Measurements from ENCODE around the gene PFKL.

The PFKL gene

GRCh38 chr21:44299458-44300261 lies at the start of gene PFKL:
Gene PFKL (plus strand): TSS chr21:44300053. CDS start chr21:44300106, 53 bp downstream.
- DNase-seq: peak; percentile 65

GRCh38 chr21:44253832-44254710 lies 45.8 kb upstream of the PFKL start:
- no peak for DNase-seq

- no peak for DNase-seq
Measured at GRCh38 chr21:44255511-44255981, 44.3 kb upstream of the PFKL start.

GRCh38 chr21:44258056-44258725 lies 41.7 kb upstream of the PFKL start:
- no peak for DNase-seq

GRCh38 chr21:44259082-44259705 lies 40.7 kb upstream of the PFKL start:
- DNase-seq: no peak

- no peak for DNase-seq
Measured at GRCh38 chr21:44260066-44260465, 39.8 kb upstream of the PFKL start.

- DNase-seq: no peak
Measured at GRCh38 chr21:44260791-44261631, 38.8 kb upstream of the PFKL start.

GRCh38 chr21:44261675-44262295 lies 38.1 kb upstream of the PFKL start, which contains the start of gene DNMT3L:
Gene DNMT3L (minus strand): TSS chr21:44261897. CDS start chr21:44261259, 638 bp downstream.
- DNase-seq: no peak

GRCh38 chr21:44262338-44263056 lies 37.4 kb upstream of the PFKL start:
- no peak for DNase-seq

GRCh38 chr21:44263221-44263760 lies 36.6 kb upstream of the PFKL start:
- DNase-seq: no peak

GRCh38 chr21:44263768-44264167 lies 36.1 kb upstream of the PFKL start:
- no peak for DNase-seq

GRCh38 chr21:44265734-44266270 lies 34.1 kb upstream of the PFKL start:
- no peak for DNase-seq

GRCh38 chr21:44267655-44268142 lies 32.2 kb upstream of the PFKL start:
- no peak for DNase-seq

- DNase-seq: no peak
Measured at GRCh38 chr21:44269090-44269489, 30.8 kb upstream of the PFKL start.

GRCh38 chr21:44271558-44272283 lies 28.1 kb upstream of the PFKL start:
- DNase-seq: no peak

GRCh38 chr21:44272284-44272858 lies 27.5 kb upstream of the PFKL start:
- no peak for DNase-seq

GRCh38 chr21:44273046-44273445 lies 26.8 kb upstream of the PFKL start:
- DNase-seq: no peak

- no peak for DNase-seq
Measured at GRCh38 chr21:44275041-44275440, 24.8 kb upstream of the PFKL start.

Measured in KG1 (cell line).